Right atrium auricular region (tissue), 2 donors: Measurements from ENCODE around the gene VN1R5. TPM values are rescaled to one million over a fixed set of nuclear protein-coding genes. Genes with fewer than 3 reads are reported as not detected.

Experiments
- DNase-seq: peaks from one replicate; pipeline ENCODE4 v3.0.0-alpha.2; 2019; ENCODE audit warnings: low spot score
- H3K27ac ChIP-seq, 2 donors: fragments of 200-600 bp; sonication (generic); 1 replicate in 1 of 2; 2 replicates in 1 of 2; pipeline ENCODE4 v1.5.1; 2016 to 2019
- H3K27me3 ChIP-seq, 2 donors: fragments of 200-600 bp; sonication (generic); one replicate each; pipeline versions ENCODE4 v1.5.1 to v1.6.0; 2017 to 2019
- H3K36me3 ChIP-seq: fragments of 200-600 bp; sonication (generic); one replicate; pipeline ENCODE4 v1.5.1; 2016
- H3K4me1 ChIP-seq, 2 donors: fragments of 200-600 bp; sonication (generic); one replicate each; pipeline versions ENCODE4 v1.5.1 to v1.6.0; 2017 to 2019
- H3K4me3 ChIP-seq, 2 donors: fragments of 200-600 bp; sonication (generic); 1 replicate in 1 of 2; 2 replicates in 1 of 2; pipeline ENCODE4 v1.5.1; 2017 to 2019; ENCODE audit warnings: mild to moderate bottlenecking in 1 of 2, moderate library complexity in 1 of 2
- H3K9me3 ChIP-seq, 2 donors: fragments of 200-600 bp; sonication (generic); one replicate each; pipeline ENCODE4 v1.5.1; 2019
- CTCF ChIP-seq, 2 donors: fragments of 200-600 bp; sonication (generic); IDR thresholded peaks; one replicate each; pipeline ENCODE4 v1.5.1; 2019; ENCODE audit warnings: antibody characterized with exemption in 2 of 2
- total RNA-seq, 2 donors: library from RNA; depleted of rRNA; stranded (reverse); fragments of >200 nt; gene quantifications; one replicate each; pipeline ENCODE4 v1.1.0, GENCODE V29; 2016

VN1R5 gene
- total RNA-seq, 2 donors from 2014 or later: not detected

- no peak for TF ChIP-seq CTCF (IDR thresholded peaks at IDR 0.05)
- H3K4me1 ChIP-seq: no peaks in the 10 kb centered on the region
- no peak for DNase-seq
- H3K36me3 ChIP-seq: no peaks in the 10 kb centered on the region
- no peak overlapping the region for H3K4me3 ChIP-seq
- H3K9me3 ChIP-seq: no peaks in the 10 kb centered on the region
- H3K27ac ChIP-seq: no peak overlapping the region
- no peaks in the 10 kb centered on the region for H3K27me3 ChIP-seq
These were observed 38.4 kb downstream of the VN1R5 start for GRCh38 chr1:247294282-247294681.

- H3K27me3 ChIP-seq: no peaks in the 10 kb centered on the region
- H3K4me1 ChIP-seq: no peaks in the 10 kb centered on the region
- no peaks in the 10 kb centered on the region for H3K36me3 ChIP-seq
- H3K4me3 ChIP-seq: no peak overlapping the region
- no peak overlapping the region for H3K27ac ChIP-seq
- DNase-seq: no peak
- no peaks in the 10 kb centered on the region for H3K9me3 ChIP-seq
- TF ChIP-seq CTCF (IDR thresholded peaks at IDR 0.05): no peak
These were observed 39.4 kb downstream of the VN1R5 start for GRCh38 chr1:247295274-247295684.

GRCh38 chr1:247295746-247296145 is 39.9 kb downstream of the VN1R5 start:
- DNase-seq: no peak
- no peaks in the 10 kb centered on the region for H3K27me3 ChIP-seq
- no peaks in the 10 kb centered on the region for H3K36me3 ChIP-seq
- H3K4me3 ChIP-seq: no peak overlapping the region
- H3K9me3 ChIP-seq: no peaks in the 10 kb centered on the region
- no peak overlapping the region for H3K27ac ChIP-seq
- TF ChIP-seq CTCF (IDR thresholded peaks at IDR 0.05): no peak
- H3K4me1 ChIP-seq: no peaks in the 10 kb centered on the region

- H3K36me3 ChIP-seq: no peaks in the 10 kb centered on the region
- H3K27me3 ChIP-seq: no peaks in the 10 kb centered on the region
- no peak overlapping the region for H3K27ac ChIP-seq
- H3K4me3 ChIP-seq: no peak overlapping the region
- TF ChIP-seq CTCF (IDR thresholded peaks at IDR 0.05): no peak
- no peaks in the 10 kb centered on the region for H3K4me1 ChIP-seq
- H3K9me3 ChIP-seq: no peaks in the 10 kb centered on the region
- DNase-seq: no peak
These were observed 40.8 kb downstream of the VN1R5 start for GRCh38 chr1:247296599-247297180.

GRCh38 chr1:247297263-247298123 is 41.6 kb downstream of the VN1R5 start:
- Histone ChIP-seq H3K4me1 (no peaks in the 10 kb centered on the region), H3K27me3 (no peaks in the 10 kb centered on the region), H3K27ac (no peak overlapping the region), H3K9me3 (no peaks in the 10 kb centered on the region), H3K36me3 (no peaks in the 10 kb centered on the region), H3K4me3 (no peak overlapping the region)
- TF ChIP-seq CTCF (IDR thresholded peaks at IDR 0.05): no peak
- DNase-seq: no peak
